ENCODE results near the gene NAA25. TPM values are rescaled to one million over a fixed set of nuclear protein-coding genes. Genes with fewer than 3 reads are reported as not detected.

NAA25 gene
- total and polyA plus RNA-seq, 9 of the 15 experiments (the other 6 are each of a cell fraction or from before 2014, with no cell fraction given): 26.6 to 59.6 (median 48.9) TPM

- TF ChIP-seq ZNF318 (IDR thresholded peaks at IDR 0.05; ENCODE audit: borderline replicate concordance in 1 of 2, low read depth in 1 of 2) (no peak), MTF1 (CRISPR knock-in tag; IDR thresholded peaks at IDR 0.05; ENCODE audit: borderline replicate concordance) (no peak), POLR2A (conservative IDR thresholded peaks at IDR 0.05) (no peak), ZNF165 (CRISPR knock-in tag; IDR thresholded peaks at IDR 0.05; ENCODE audit: borderline replicate concordance) (no peak), RBM17 (IDR thresholded peaks at IDR 0.05; ENCODE audit: borderline replicate concordance, low read depth, low read length) (no peak), RBM14 (IDR thresholded peaks at IDR 0.05; ENCODE audit: borderline replicate concordance, insufficient read depth, low read depth, low read length) (no peak)
Measured at GRCh38 chr12:111991535-111991934, 117.0 kb downstream of the NAA25 start (continued).
